PFSK-1 (cell line): Measurements from ENCODE around the gene NET1.

Experiments used
- POLR2AphosphoS5 ChIP-seq: IDR thresholded peaks from 2 replicates; pipeline ENCODE4 v1.6.1; 2012; ENCODE audit warnings: low read depth, mild to moderate bottlenecking, control low read depth, low read length, moderate library complexity
- SIN3A ChIP-seq: IDR thresholded peaks from 2 replicates; pipeline ENCODE4 v1.6.1; 2012; ENCODE audit warnings: mild to moderate bottlenecking, low read length, moderate library complexity, borderline replicate concordance; ENCODE audit not compliant: insufficient read depth
- TF ChIP-seq, protein P1 (sequence below), 2 experiments: IDR thresholded peaks; 2 replicates each; pipeline versions ENCODE4 v1.6.1 to v1.8.0; 2011 to 2012; ENCODE audit warnings: low read depth in 2 of 2, low read length in 2 of 2, control low read depth in 1 of 2, inconsistent platforms in 1 of 2, mild to moderate bottlenecking in 1 of 2, moderate library complexity in 1 of 2; ENCODE audit not compliant: insufficient read depth in 1 of 2

DNA sequence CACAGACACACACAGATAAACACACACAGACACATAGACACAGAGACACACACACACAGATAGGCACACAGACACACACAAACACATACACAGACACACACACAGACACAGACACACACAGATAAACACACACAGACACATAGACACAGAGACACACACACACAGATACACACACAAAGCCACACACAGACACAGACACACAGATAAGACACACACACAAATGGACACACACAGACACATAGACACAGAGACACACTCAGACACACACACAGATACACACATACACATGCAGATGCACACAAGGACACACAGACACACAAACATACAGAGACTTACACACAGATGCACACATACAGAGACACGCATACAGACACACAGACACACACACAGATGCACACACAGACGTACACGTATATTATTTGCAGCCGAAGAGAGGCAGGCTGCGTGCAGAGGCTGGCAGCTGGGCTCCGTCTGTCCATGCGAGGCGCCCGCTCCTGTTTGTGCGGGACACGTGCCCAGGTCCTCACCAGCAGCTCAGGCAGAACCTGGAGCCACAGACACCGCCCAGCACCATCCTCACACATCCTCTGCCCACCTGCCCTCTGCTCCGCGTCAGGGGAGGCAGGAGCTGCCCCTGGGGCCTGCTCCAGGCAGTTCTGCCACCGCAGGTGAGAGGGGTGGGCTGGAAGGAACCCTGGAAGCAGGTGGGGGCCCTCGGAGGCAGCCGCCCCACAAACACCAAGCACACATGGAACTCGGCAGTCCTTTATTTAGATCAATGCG, 85.8 kb downstream of the NET1 start:
- TF ChIP-seq POLR2AphosphoS5 (no peak), SIN3A (no peak)
- TF ChIP-seq, protein P1, sequence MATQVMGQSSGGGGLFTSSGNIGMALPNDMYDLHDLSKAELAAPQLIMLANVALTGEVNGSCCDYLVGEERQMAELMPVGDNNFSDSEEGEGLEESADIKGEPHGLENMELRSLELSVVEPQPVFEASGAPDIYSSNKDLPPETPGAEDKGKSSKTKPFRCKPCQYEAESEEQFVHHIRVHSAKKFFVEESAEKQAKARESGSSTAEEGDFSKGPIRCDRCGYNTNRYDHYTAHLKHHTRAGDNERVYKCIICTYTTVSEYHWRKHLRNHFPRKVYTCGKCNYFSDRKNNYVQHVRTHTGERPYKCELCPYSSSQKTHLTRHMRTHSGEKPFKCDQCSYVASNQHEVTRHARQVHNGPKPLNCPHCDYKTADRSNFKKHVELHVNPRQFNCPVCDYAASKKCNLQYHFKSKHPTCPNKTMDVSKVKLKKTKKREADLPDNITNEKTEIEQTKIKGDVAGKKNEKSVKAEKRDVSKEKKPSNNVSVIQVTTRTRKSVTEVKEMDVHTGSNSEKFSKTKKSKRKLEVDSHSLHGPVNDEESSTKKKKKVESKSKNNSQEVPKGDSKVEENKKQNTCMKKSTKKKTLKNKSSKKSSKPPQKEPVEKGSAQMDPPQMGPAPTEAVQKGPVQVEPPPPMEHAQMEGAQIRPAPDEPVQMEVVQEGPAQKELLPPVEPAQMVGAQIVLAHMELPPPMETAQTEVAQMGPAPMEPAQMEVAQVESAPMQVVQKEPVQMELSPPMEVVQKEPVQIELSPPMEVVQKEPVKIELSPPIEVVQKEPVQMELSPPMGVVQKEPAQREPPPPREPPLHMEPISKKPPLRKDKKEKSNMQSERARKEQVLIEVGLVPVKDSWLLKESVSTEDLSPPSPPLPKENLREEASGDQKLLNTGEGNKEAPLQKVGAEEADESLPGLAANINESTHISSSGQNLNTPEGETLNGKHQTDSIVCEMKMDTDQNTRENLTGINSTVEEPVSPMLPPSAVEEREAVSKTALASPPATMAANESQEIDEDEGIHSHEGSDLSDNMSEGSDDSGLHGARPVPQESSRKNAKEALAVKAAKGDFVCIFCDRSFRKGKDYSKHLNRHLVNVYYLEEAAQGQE (IDR thresholded peaks at IDR 0.05; ENCODE audit: insufficient read depth in 1 of 2, low read depth in 2 of 2, low read length in 2 of 2), result no peak
